Upper lobe of right lung (tissue), 1 donor: Measurements from ENCODE around the gene NCS1. TPM values are rescaled to one million over a fixed set of nuclear protein-coding genes. Genes with fewer than 3 reads are reported as not detected.

Experiments
- ATAC-seq: fragments of 200-7000 bp; cut with Tn5 transposase; one replicate; pipeline ENCODE4 v1.9.1; 2020; ENCODE audit warnings: mild to moderate bottlenecking, moderate library complexity
- DNase-seq: peaks from one replicate; pipeline ENCODE4 v3.0.0-alpha.2; 2020
- H3K27ac ChIP-seq: fragments of 200-600 bp; one replicate; pipeline ENCODE4 v1.8.0; 2022
- H3K27me3 ChIP-seq: fragments of 200-600 bp; one replicate; pipeline ENCODE4 v1.8.0; 2022; ENCODE audit warnings: mild to moderate bottlenecking
- H3K36me3 ChIP-seq: fragments of 200-600 bp; one replicate; pipeline ENCODE4 v1.8.0; 2022
- H3K4me1 ChIP-seq: fragments of 200-600 bp; one replicate; pipeline ENCODE4 v1.8.0; 2022
- H3K4me3 ChIP-seq: fragments of 200-600 bp; one replicate; pipeline ENCODE4 v1.8.0; 2022; ENCODE audit warnings: mild to moderate bottlenecking
- H3K9me3 ChIP-seq: fragments of 200-600 bp; one replicate; pipeline ENCODE4 v1.8.0; 2022
- CTCF ChIP-seq: fragments of 200-600 bp; IDR thresholded peaks from one replicate; pipeline ENCODE4 v1.8.0; 2022; ENCODE audit warnings: antibody characterized with exemption
- intact Hi-C: fragments of 100-400 bp; cut with DNase I; formaldehyde crosslinking; loops from one replicate; pipeline ENCODE4 v1.11.0; 2022
- total RNA-seq: library from RNA; stranded (reverse); fragmentation: NEBNext Ultra II Directional; extraction: Animal tissue kit (Norgen Biotek cat#: 25700); gene quantifications from one replicate; pipeline ENCODE4 v1.2.1, GENCODE V29; 2021
- donor health status: DM: no; HTN: yes; CAD: no; lungs with severe emphysema.

NCS1 gene
- total RNA-seq, 1 donor from 2014 or later, result 5.7 TPM

- peak overlapping the region; percentile 52 for H3K4me3 ChIP-seq
- no peaks in the 10 kb centered on the region for H3K9me3 ChIP-seq
- no peak for DNase-seq
- no peak overlapping the region for H3K27ac ChIP-seq
- TF ChIP-seq CTCF, result no peak
- ATAC-seq, result no peak
- intact Hi-C loops, result no loop called here
- H3K36me3 ChIP-seq, result no peaks in the 10 kb centered on the region
- no peaks in the 10 kb centered on the region for H3K27me3 ChIP-seq
- peaks cover 7% of the 10 kb centered on the region for H3K4me1 ChIP-seq
Observed at GRCh38 chr9:130172858-130173665, 858 bp downstream of the NCS1 start.

- H3K9me3 ChIP-seq, result no peaks in the 10 kb centered on the region
- H3K4me3 ChIP-seq, result no peak overlapping the region
- intact Hi-C loops, result no loop called here
- peaks cover 7% of the 10 kb centered on the region for H3K4me1 ChIP-seq
- H3K27me3 ChIP-seq, result no peaks in the 10 kb centered on the region
- TF ChIP-seq CTCF, result no peak
- H3K36me3 ChIP-seq, result no peaks in the 10 kb centered on the region
- ATAC-seq (no peak), DNase-seq (no peak)
- H3K27ac ChIP-seq, result no peak overlapping the region
Observed at GRCh38 chr9:130173666-130173983, 1.4 kb downstream of the NCS1 start.

- DNase-seq (no peak), ATAC-seq (no peak)
- intact Hi-C loops, result no loop called here
- Histone ChIP-seq H3K4me3 (no peak overlapping the region), H3K9me3 (no peaks in the 10 kb centered on the region), H3K27me3 (no peaks in the 10 kb centered on the region), H3K36me3 (no peaks in the 10 kb centered on the region), H3K27ac (no peak overlapping the region), H3K4me1 (peaks cover 7% of the 10 kb centered on the region)
- no peak for TF ChIP-seq CTCF
Observed at GRCh38 chr9:130174025-130174424, 1.8 kb downstream of the NCS1 start.

GRCh38 chr9:130174920-130175321 lies 2.7 kb downstream of the NCS1 start:
- no peak for TF ChIP-seq CTCF
- intact Hi-C loops, result no loop called here
- Histone ChIP-seq H3K9me3 (no peaks in the 10 kb centered on the region), H3K27me3 (no peaks in the 10 kb centered on the region), H3K4me1 (peaks cover 7% of the 10 kb centered on the region), H3K36me3 (no peaks in the 10 kb centered on the region), H3K4me3 (no peak overlapping the region), H3K27ac (no peak overlapping the region)
- DNase-seq (no peak), ATAC-seq (no peak)

GRCh38 chr9:130175355-130175754 lies 3.2 kb downstream of the NCS1 start:
- H3K27ac ChIP-seq, result no peak overlapping the region
- H3K27me3 ChIP-seq, result no peaks in the 10 kb centered on the region
- TF ChIP-seq CTCF, result no peak
- H3K9me3 ChIP-seq, result no peaks in the 10 kb centered on the region
- DNase-seq (no peak), ATAC-seq (no peak)
- no peak overlapping the region for H3K4me3 ChIP-seq
- peaks cover 7% of the 10 kb centered on the region for H3K4me1 ChIP-seq
- intact Hi-C loops, result no loop called here
- no peaks in the 10 kb centered on the region for H3K36me3 ChIP-seq

GRCh38 chr9:130176760-130177159 lies 4.6 kb downstream of the NCS1 start:
- DNase-seq (no peak), ATAC-seq (no peak)
- no peaks in the 10 kb centered on the region for H3K27me3 ChIP-seq
- H3K4me1 ChIP-seq, result peaks cover 7% of the 10 kb centered on the region
- H3K4me3 ChIP-seq, result no peak overlapping the region
- no peaks in the 10 kb centered on the region for H3K36me3 ChIP-seq
- no peak for TF ChIP-seq CTCF
- intact Hi-C loops, result no loop called here
- no peaks in the 10 kb centered on the region for H3K9me3 ChIP-seq
- H3K27ac ChIP-seq, result no peak overlapping the region
